PC-9 (cell line): ENCODE results near the gene SLC44A1. TPM values are rescaled to one million over a fixed set of nuclear protein-coding genes. Genes with fewer than 3 reads are reported as not detected.

Experiments
- BruUV-seq: library from RNA; stranded (reverse); fragments of 400-500 nt; replicated peaks from 2 replicates; lab custom pipeline; 2021; lab: Mats Ljungman, UMichigan
- CTCF ChIA-PET: fragments of 300-600 bp; sonication (Branson Sonifier 250); formaldehyde crosslinking; loops from one replicate; lab custom pipeline; 2022; ENCODE audit warnings: antibody characterized with exemption; lab: Charles Lee
- POLR2A ChIA-PET: fragments of 300-600 bp; sonication (Branson Sonifier 250); formaldehyde crosslinking; loops from one replicate; lab custom pipeline; 2022; ENCODE audit warnings: antibody characterized with exemption; ENCODE audit not compliant: unreplicated experiment; lab: Charles Lee
- DNase-seq, 2 experiments: peaks; one replicate each; pipeline versions ENCODE4 v3.0.0 to v3.0.0-alpha.2; 2015 to 2022; ENCODE audit warnings: mixed read lengths in 1 of 2
- H2AFZ ChIP-seq: fragments of 200-600 bp; sonication (generic); 2 replicates; pipeline ENCODE4 v1.8.1; 2017; ENCODE audit warnings: antibody characterized with exemption
- H3F3A ChIP-seq: fragments of 200-600 bp; sonication (generic); 2 replicates; pipeline ENCODE4 v1.8.1; 2017; ENCODE audit warnings: antibody characterized with exemption, mild to moderate bottlenecking, low read depth; ENCODE audit not compliant: insufficient read depth
- H3K27ac ChIP-seq: fragments of 200-600 bp; sonication (generic); 2 replicates; pipeline ENCODE4 v1.6.1; 2016; ENCODE audit warnings: mixed run types
- H3K27me3 ChIP-seq: fragments of 200-600 bp; sonication (generic); 2 replicates; pipeline ENCODE4 v1.6.1; 2016; ENCODE audit warnings: low read depth, mixed run types; ENCODE audit not compliant: insufficient read depth
- H3K36me3 ChIP-seq: fragments of 200-600 bp; sonication (generic); 2 replicates; pipeline ENCODE4 v1.6.1; 2016; ENCODE audit warnings: low read depth, mixed run types
- H3K4me1 ChIP-seq: fragments of 200-600 bp; sonication (generic); replicated peaks from 2 replicates; pipeline ENCODE4 v1.6.1; 2016; ENCODE audit warnings: mixed run types; ENCODE audit not compliant: insufficient read depth
- H3K4me2 ChIP-seq: fragments of 200-600 bp; sonication (generic); 2 replicates; pipeline ENCODE4 v1.6.1; 2017; ENCODE audit warnings: mixed run types
- H3K4me3 ChIP-seq: fragments of 200-600 bp; sonication (generic); 2 replicates; pipeline ENCODE4 v1.6.1; 2016; ENCODE audit warnings: mixed run types
- H3K79me2 ChIP-seq: fragments of 200-600 bp; sonication (generic); 2 replicates; pipeline ENCODE4 v1.6.1; 2017; ENCODE audit warnings: low read depth, mixed run types
- H3K9me2 ChIP-seq: fragments of 200-600 bp; sonication (generic); 2 replicates; pipeline ENCODE4 v1.8.1; 2017; ENCODE audit warnings: mild to moderate bottlenecking; ENCODE audit not compliant: insufficient read depth
- H3K9me3 ChIP-seq: fragments of 200-600 bp; sonication (generic); 2 replicates; pipeline ENCODE4 v1.8.1; 2016; ENCODE audit warnings: low read depth; ENCODE audit not compliant: insufficient read depth
- H4K20me1 ChIP-seq: fragments of 200-600 bp; sonication (generic); 2 replicates; pipeline ENCODE4 v1.8.1; 2017; ENCODE audit not compliant: insufficient read depth
- CTCF ChIP-seq: fragments of 200-600 bp; sonication (generic); conservative IDR thresholded peaks from 2 replicates; pipeline ENCODE4 v1.6.1; 2017; ENCODE audit warnings: mixed run types, antibody characterized with exemption, mild to moderate bottlenecking, moderate library complexity
- EZH2 ChIP-seq: fragments of 200-600 bp; sonication (generic); IDR thresholded peaks from 2 replicates; pipeline ENCODE4 v1.8.0; 2017; ENCODE audit warnings: antibody characterized with exemption, low read depth
- intact Hi-C: fragments of 100-400 bp; cut with micrococcal nuclease; formaldehyde crosslinking; loops from one replicate; pipeline ENCODE4 v1.10.0; 2022; ENCODE audit not compliant: unreplicated experiment
- total RNA-seq: library from RNA; stranded (reverse); gene quantifications from 2 replicates; pipeline ENCODE4 v1.2.3, GENCODE V29; 2021

Gene SLC44A1
- total RNA-seq, 1 experiment from 2014 or later, result 95.2 TPM

DNA sequence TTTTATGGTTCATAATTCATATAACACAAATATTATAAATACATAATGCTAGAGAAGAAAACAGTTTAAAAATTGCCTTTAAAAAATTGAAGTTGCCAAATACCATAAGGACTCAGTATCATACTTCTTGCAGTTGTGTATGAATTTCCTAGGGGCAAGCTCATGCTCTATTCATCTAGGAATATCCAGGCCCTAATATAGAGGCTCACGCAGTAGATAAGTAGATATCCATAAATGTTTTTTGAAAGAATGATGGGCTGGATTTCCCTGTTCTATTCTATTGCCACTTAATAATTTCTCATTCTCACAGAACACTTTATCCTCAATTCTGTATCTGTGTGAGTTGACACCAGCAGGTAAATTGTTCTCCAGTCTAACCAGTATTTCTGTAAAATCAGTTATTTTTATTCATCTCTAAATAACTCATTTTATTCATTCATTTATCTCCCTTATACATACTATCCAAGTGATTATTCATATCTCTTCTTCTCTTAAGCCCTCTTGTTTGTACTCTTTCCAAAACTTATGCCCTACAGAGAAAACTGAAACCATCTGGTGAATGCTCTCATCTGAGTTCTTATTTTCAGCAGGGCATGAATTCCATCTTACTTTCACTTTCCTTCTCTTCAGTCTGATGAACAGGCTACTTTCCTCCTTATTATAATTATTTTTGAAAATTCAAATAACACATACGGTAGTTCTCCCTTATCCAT lies 97.1 kb downstream of the SLC44A1 start:
- Histone ChIP-seq H3K4me3 (no peak overlapping the region), H3K9me3 (no peaks in the 10 kb centered on the region), H2AFZ (no peak overlapping the region), H3K9me2 (no peaks in the 10 kb centered on the region), H3K4me1 (no peaks in the 10 kb centered on the region), H4K20me1 (no peaks in the 10 kb centered on the region), H3K27me3 (no peaks in the 10 kb centered on the region), H3K27ac (no peak overlapping the region), H3K36me3 (no peaks in the 10 kb centered on the region), H3F3A (no peaks in the 10 kb centered on the region; the same call in 1 of the 2 replicates), H3K79me2 (no peaks in the 10 kb centered on the region), H3K4me2 (no peak overlapping the region)
- BruUV-seq, result no TSS peak
- ChIA-PET CTCF (no interaction called here), POLR2A (no interaction called here)
- DNase-seq, result no peak
- intact Hi-C loops, result no loop called here
- TF ChIP-seq CTCF (no peak), EZH2 (no peak)

- ChIA-PET POLR2A (no interaction called here), CTCF (no interaction called here)
- no peaks in the 10 kb centered on the region for H4K20me1 ChIP-seq
- no peak overlapping the region for H3K4me2 ChIP-seq
- no peak overlapping the region for H3K27ac ChIP-seq
- no peaks in the 10 kb centered on the region for H3K4me1 ChIP-seq
- H3K27me3 ChIP-seq, result no peaks in the 10 kb centered on the region
- H3K9me3 ChIP-seq, result no peaks in the 10 kb centered on the region
- no peak overlapping the region for H2AFZ ChIP-seq
- BruUV-seq, result no TSS peak
- H3K9me2 ChIP-seq, result no peaks in the 10 kb centered on the region
- DNase-seq, result no peak
- H3F3A ChIP-seq, result no peaks in the 10 kb centered on the region; the same call in 1 of the 2 replicates
- TF ChIP-seq EZH2 (no peak), CTCF (no peak)
- H3K36me3 ChIP-seq, result no peaks in the 10 kb centered on the region
- no peaks in the 10 kb centered on the region for H3K79me2 ChIP-seq
- no peak overlapping the region for H3K4me3 ChIP-seq
- intact Hi-C loops, result no loop called here
Measured at GRCh38 chr9:105342147-105342505, 97.7 kb downstream of the SLC44A1 start.

DNA sequence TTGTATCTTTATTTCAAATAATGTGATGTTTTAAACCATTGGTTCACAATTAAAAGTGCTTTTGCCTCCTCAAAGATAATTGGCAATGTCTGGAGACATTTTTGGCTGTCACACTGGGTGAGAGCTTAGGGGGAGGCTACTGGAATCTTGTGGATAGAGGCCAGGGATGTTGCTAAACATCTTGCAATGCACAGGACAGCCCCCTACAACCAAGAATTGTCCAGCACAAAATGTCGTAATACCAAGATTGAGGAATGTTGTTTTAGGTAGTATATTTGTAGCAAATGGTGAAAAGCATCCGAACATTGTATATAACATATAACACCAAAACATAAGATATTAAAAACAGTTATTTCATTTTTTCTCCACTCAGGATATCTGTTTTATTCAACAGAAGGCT lies 99.8 kb downstream of the SLC44A1 start:
- Histone ChIP-seq H3K4me3 (no peak overlapping the region), H3K79me2 (no peaks in the 10 kb centered on the region), H3K9me2 (no peaks in the 10 kb centered on the region), H3K9me3 (no peaks in the 10 kb centered on the region), H3K4me1 (no peaks in the 10 kb centered on the region), H3K27ac (no peak overlapping the region), H2AFZ (no peak overlapping the region), H3K27me3 (no peaks in the 10 kb centered on the region), H3K4me2 (no peak overlapping the region), H3F3A (no peaks in the 10 kb centered on the region; the same call in 1 of the 2 replicates), H3K36me3 (no peaks in the 10 kb centered on the region), H4K20me1 (no peaks in the 10 kb centered on the region)
- ChIA-PET CTCF (no interaction called here), POLR2A (no interaction called here)
- DNase-seq, result no peak
- no TSS peak for BruUV-seq
- intact Hi-C loops, result no loop called here
- TF ChIP-seq EZH2 (no peak), CTCF (no peak)
